ENCODE data around the gene AMD1.

DNA sequence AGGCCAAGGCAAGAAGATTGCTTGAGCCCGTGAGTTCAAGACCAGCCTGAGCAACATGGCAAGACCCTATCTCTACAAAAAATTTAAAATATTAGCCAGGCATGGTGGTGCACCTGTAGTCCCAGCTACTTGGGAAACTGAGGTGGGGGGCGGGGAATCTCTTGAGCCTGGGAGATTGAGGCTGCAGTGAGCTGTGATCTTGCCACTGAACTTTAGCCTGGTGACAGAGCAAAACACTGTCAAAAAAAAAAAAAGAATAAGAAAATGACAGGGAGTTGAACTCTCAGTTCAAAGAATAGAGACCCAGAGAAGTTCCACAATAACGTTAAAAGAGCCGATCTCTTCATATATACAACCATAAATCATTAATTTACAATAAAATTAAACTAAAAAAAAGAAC lies 24.8 kb upstream of the AMD1 start:
- no peak for TF ChIP-seq CTCF (IDR thresholded peaks at IDR 0.05)
- TF ChIP-seq POLR2AphosphoS5 (IDR thresholded peaks at IDR 0.05), result no peak

Data from esophagus muscularis mucosa (tissue), 3 donors.